Neural cell (in vitro differentiated cells): Measurements from ENCODE around the gene DDX18.

Experiments used
- CTCF ChIP-seq: fragments of 450-650 bp; IDR thresholded peaks from 2 replicates; pipeline ENCODE4 v1.5.1; 2014; ENCODE audit warnings: antibody characterized with exemption, mild to moderate bottlenecking, moderate library complexity; ENCODE audit not compliant: poor library complexity, severe bottlenecking
- EP300 ChIP-seq: fragments of 450-650 bp; conservative IDR thresholded peaks from 2 replicates; pipeline ENCODE4 v1.6.1; 2014; ENCODE audit warnings: antibody characterized with exemption, mild to moderate bottlenecking, moderate library complexity; ENCODE audit not compliant: poor library complexity, severe bottlenecking
- EZH2 ChIP-seq: fragments of 200-600, 300-800 bp; shearing (Covaris generic), sonication (generic); IDR thresholded peaks from 2 replicates; pipeline ENCODE4 v1.6.1; 2014; ENCODE audit warnings: antibody characterized with exemption, low read length, borderline replicate concordance, mild to moderate bottlenecking; ENCODE audit not compliant: insufficient read depth, poor library complexity, severe bottlenecking
- MXI1 ChIP-seq: fragments of 450-650 bp; conservative IDR thresholded peaks from 2 replicates; pipeline ENCODE4 v1.6.1; 2014; ENCODE audit warnings: antibody characterized with exemption, mild to moderate bottlenecking; ENCODE audit not compliant: poor library complexity, severe bottlenecking
- POLR2AphosphoS5 ChIP-seq: IDR thresholded peaks from 2 replicates; pipeline ENCODE4 v1.6.1; 2012
- RAD21 ChIP-seq: fragments of 450-650 bp; conservative IDR thresholded peaks from 2 replicates; pipeline ENCODE4 v1.6.1; 2014; ENCODE audit warnings: antibody characterized with exemption, mild to moderate bottlenecking, moderate library complexity
- REST ChIP-seq: IDR thresholded peaks from 2 replicates; pipeline ENCODE4 v1.6.1; 2012; ENCODE audit warnings: borderline replicate concordance
- TAF1 ChIP-seq: IDR thresholded peaks from 2 replicates; pipeline ENCODE4 v1.6.1; 2012; ENCODE audit warnings: low read depth

GRCh38 chr2:117850015-117850414, 35.5 kb downstream of the DDX18 start:
- TF ChIP-seq POLR2AphosphoS5, result no peak
- no peak for TF ChIP-seq EZH2
- no peak for TF ChIP-seq MXI1
- no peak for TF ChIP-seq CTCF
- TF ChIP-seq EP300, result no peak
- no peak for TF ChIP-seq RAD21
- no peak for TF ChIP-seq REST
- no peak for TF ChIP-seq TAF1
